HG03521 (cell line): Measurements from ENCODE around the gene KLHDC3.
A peak's percentile ranks its signal among the peaks of the same experiment; 100 is the strongest.
"Not testable (repeated sequence)": the region's sequence is repeated elsewhere in the genome, so short reads cannot be mapped to it uniquely, and the experiment has no call there.

Experiments used
- ATAC-seq: cut with Tn5 transposase; IDR thresholded peaks from one replicate; pipeline ENCODE4 v1.9.1; 2021; ENCODE audit warnings: mild to moderate bottlenecking, moderate library complexity; ENCODE audit not compliant: unreplicated experiment

Gene KLHDC3

DNA sequence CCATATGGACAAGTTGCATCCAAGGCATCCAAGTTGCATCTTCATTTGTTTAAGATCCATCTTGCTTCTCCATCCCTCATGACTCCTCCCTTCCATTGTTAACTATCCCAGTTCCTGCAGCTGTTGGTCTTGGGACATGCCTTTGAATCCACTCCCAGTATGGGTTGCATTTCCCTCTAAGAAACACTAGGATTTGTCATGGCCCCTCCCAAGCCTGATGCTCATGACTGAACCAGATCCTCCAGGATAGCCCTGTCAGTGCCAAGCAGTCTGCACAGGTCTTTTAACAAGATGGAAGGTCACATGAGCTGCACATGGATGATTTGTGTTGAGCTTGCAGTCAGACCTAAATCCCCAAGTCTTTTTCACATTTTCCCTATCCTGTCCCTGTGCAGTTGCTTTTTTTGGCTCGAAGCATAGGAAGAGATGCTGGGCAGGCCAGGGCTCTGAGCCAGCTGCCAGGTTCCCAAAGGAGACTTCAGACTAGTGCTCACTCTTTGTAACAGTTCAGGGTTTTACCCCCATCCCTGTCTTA is 25.5 kb upstream of the KLHDC3 start:
- no peak for ATAC-seq

DNA sequence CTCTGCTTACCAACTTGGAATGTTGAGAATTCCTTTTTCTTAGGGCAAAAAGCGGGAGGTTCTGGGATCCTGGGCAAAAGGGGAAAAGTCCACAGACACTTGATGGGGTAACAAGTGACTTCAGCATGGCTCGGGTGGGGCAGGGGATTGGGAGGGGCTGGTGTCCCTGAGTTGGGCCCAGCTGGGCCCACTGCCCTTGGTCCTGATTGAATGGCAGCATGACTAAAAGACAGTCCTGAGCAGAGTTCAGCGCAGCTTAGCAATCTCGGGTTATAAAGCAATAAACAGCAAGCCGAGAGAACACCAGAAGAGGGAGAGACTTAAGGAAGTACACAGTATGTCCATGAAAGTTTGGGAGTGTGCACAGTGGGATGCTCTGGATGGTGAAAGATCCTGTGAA is 24.1 kb upstream of the KLHDC3 start:
- ATAC-seq = no peak

DNA sequence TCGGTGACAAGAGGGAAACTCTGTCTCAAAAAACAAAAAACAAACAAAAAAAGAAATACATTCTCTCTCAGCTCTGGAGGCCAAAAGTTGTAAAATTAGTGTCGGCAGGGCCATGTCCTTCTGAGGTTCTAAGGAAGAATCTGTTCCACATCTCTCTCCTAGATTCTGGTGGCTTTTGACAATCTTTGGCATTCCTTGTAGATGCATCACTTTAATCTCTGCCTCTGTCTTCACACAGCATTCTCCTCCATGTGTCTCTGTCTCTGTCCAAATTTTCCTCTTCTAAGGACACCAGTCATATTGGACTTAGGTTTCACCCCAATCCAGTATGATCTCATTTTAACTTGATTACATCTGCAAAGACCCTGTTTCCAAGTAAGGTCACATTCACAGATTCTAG is 20.6 kb upstream of the KLHDC3 start:
- ATAC-seq = no peak

DNA sequence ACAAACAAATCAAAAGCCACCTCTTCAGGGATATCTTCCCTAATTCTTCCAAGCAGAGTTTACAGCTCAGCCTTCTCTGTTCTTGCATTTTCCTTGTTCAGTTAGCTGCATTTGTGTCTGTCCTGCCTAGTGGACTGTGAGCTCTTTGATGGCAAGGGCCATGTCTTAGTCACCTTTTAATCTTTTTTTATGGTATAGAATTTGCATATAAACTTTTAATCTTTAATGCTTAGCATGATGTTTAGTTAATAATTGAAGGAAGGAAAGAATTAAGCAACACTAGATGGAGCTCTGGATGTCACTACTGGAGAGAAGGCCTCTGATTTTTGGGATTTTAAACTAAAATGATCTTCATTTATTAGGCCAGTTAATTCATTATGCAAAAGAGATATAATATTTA is 17.5 kb upstream of the KLHDC3 start:
- ATAC-seq = no peak

- ATAC-seq = not testable (repeated sequence)
Measured at GRCh38 chr6:42998205-42998604, 15.8 kb upstream of the KLHDC3 start.

DNA sequence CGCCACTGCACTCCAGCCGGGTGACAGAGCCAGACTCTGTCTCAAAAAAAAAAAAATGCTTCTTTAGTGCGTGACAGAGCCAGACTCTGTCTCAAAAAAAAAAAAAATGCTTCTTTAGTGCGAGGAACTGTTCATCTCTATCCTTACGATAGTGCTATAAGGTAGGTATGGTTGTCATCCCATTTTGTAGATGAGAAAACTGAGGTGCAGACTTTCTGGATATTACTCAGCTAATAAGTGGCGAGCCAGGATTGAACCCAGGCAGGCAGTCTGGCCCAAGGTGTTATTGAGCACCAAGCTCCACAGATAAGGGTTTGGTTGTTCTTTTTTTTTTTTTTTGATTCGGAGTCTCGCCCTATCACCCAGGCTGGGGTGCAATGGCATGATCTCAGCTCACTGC is 12.2 kb upstream of the KLHDC3 start:
- no peak for ATAC-seq

DNA sequence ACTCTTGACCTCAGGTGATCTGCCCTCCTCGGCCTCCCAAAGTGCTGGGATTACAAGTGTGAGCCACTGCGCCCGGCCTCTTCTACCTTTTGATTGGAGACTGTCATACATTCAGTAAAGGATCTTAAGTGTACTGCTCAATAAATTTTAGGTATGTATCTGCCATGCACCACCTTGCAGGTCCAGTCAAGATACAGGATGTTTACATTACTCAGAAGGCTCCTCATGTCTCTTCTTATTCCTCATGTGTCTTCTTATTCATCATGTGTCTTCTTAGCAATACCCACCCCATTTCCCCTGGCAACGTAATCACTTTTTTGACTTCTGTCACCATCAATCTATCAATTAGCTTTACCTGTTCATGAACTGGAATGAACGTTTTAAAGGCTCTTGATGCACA is 8.2 kb upstream of the KLHDC3 start:
- no peak for ATAC-seq

- ATAC-seq = no peak
Measured at GRCh38 chr6:43006251-43006650, 7.8 kb upstream of the KLHDC3 start.

- ATAC-seq = no peak
Measured at GRCh38 chr6:43007126-43007525, 6.9 kb upstream of the KLHDC3 start.

GRCh38 chr6:43009124-43009523 is 4.9 kb upstream of the KLHDC3 start:
- ATAC-seq = no peak

DNA sequence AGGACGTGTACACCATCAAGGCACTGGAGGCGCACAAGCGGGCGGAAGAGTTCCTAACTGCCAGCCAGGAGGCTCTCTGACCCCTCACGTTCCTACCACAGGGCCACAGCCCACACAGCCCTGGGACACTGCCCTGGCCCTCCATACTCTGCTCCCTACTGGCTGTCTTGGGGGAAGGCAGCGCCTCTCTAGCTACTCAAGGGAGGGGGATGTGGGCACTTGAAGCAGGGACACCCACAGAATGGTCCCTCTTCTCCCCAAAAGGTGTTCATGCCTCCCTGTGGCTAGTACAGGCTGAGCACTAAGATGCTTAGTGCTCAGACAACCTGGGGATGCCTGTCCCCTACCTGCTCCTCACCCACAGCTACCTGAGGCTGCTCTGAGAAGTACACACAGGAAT is 2.8 kb upstream of the KLHDC3 start:
- no peak for ATAC-seq

- ATAC-seq = no peak
Measured at GRCh38 chr6:43012364-43012763, 1.7 kb upstream of the KLHDC3 start.

- ATAC-seq = peak; percentile 1
Measured at GRCh38 chr6:43013097-43013842, 779 bp upstream of the KLHDC3 start.

DNA sequence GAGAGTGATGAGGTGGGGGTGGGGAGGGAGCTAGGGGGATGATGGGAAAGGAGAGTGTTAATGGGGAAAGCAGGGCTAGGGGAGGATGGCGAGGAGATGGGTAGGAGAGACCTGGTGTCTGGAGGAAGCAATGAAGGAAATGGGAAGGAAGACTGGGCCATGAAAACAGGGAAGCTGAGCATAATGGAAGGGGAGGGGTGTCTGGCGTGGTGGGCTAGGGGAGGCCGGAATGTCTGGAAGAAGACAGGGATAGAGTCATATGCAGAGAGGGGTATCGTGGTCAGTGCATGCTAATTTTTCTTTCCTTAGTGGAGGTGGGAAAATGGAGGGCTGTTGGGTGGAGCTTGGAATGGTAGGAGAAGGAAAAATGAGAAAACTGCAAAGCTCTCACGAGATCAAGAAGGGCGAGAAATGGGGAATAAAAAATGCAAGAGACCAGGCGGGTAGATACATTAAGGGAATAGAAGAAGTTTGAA is 423 bp downstream of the KLHDC3 start:
- no peak for ATAC-seq

DNA sequence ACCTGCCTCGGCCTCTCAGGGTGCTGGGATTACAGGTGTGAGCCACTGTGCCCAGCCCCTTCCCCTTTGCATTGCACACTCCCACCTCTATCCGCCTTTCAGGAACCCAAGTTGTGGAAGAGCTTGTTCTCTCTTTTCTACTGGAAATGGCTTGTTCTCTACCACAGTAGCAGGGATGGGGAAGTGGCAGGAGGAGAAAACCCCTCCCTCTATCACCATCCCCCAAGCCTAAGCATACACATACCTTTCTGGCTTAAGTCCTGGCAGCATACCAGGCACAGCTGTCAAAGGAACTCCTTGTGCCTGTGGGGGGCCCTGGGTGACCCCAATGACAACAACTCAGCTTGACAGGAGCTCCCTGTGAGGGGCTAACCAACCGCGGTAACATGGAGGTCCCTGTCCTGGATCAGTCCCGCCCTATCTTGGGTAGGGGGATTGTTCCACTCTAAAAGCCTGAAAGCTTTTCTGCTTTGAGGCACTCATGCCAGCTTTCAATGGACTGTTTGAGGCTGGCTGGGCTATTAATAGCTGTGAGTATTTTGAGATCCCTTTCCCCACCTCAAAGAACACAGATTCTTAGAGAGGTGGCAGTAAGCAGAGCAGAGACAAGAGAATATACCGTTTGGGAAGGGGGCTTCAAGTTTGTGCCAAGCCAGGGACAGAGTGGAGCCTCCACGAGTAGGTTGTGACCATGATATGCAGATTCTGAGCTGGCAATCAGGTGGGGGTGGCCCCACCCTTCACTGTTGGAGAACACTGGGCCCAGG is 2.3 kb downstream of the KLHDC3 start:
- no peak for ATAC-seq

- no peak for ATAC-seq
Measured at GRCh38 chr6:43016943-43017334, 2.9 kb downstream of the KLHDC3 start.

DNA sequence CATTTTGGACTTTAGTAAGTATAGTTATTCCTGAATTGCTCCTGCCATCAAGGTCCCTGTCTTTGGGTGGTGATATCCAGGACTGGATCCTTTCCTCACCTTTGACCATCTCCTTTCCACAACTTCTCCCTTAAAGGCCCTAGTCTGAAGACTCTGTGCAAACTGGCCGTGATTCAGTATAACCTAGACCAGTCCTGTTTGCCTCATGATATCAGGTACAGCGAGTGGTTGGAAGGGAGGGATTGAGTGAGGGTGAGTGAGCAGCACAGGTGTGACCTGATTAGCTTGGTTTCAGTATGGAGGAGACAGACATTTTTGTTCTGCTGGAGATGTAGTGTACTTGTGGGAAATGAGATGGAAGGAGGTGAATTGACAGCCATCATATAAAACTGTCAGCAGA is 5.1 kb downstream of the KLHDC3 start:
- ATAC-seq = no peak

DNA sequence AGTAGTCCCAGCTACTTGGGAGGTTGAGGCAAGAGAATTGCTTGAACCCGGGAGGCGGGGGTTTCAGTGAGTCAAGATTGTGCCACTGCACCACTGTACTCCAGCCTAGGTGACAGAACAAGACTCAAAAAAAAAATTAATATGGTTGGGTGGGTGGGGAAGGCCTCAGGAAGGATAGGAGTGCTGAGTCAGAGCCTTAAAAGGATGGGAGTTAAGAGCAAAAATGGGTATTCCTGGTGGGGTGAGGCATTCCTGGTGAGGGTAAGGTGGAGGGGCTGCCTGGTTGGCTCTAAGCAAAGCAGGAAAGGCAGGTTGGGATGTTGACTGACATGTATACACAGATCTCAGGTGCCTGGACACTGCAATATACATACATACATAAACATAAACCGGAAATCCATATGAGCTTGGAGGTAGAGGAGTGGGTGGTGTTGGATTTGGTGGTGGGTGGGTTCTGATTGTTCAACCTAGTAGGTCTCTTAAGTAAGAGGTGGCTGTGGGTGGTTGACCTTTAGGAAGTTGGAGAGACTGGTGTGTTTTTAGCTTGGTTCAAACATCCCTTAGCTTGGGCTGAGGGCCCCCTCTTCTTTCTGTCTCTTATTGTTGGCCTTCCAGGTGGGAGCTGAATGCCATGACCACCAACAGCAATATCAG is 6.1 kb downstream of the KLHDC3 start:
- no peak for ATAC-seq

- no peak for ATAC-seq
Measured at GRCh38 chr6:43020847-43021246, 6.8 kb downstream of the KLHDC3 start.

DNA sequence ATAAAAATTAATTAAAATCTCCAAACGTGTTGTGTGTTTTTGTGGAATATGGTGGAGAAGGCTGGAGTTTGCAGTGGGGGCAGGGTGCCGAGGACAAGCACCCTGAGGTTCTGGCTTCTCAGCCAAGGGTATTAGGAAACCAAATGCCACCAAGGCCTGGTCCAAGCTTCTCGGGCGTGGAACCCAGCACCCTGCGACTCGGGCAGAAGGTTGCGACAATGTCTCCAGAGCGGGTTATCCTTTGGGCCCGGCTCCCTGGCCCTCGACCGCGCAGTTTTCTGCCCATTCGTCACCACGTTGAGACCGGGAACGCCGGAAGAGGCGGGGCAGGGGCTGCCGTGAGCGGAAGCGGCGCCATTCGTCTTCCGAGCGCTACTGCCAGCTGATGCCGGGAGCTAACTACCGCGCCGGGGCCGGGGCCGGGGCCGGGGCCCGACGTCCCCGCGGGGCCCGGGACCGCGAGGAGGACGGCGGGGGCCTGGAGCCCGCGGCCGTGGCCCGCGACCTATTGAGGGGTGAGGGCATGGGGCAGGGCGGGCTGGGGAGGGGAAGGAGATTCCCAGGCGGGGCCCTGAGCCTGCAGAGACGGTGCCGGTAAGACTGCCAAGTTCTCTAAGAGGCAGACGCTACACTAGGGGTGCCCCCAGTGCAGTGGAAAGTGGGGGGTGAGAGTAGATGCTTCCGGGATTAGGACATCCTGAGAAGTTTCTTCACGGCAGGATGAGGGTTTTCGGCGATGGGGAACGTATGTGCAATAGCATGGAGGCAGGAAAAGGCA is 7.4 kb downstream of the KLHDC3 start, which contains the start of gene RRP36:
Gene RRP36, plus strand, starts transcription at position 354 of the 778 bp plus-strand sequence. Its CDS starts 32 bp downstream, at position 386.
- peak; percentile 73 for ATAC-seq

- no peak for ATAC-seq
Measured at GRCh38 chr6:43024436-43024835, 10.4 kb downstream of the KLHDC3 start.
